SK-N-SH (cell line): ENCODE data around the gene ARHGAP23. TPM values are rescaled to one million over a fixed set of nuclear protein-coding genes. Genes with fewer than 3 reads are reported as not detected.
A peak's percentile ranks its signal among the peaks of the same experiment; 100 is the strongest.

Experiments
- CTCF ChIA-PET: fragments of 300-600, 350-600 bp; formaldehyde crosslinking; extraction: SDS; loops from one replicate; lab custom pipeline; 2021; lab: Yijun Ruan, JAX
- POLR2A ChIA-PET: fragments of 350-600 bp; sonication (Branson Sonifier 250); formaldehyde crosslinking; extraction: SDS; loops from one replicate; lab custom pipeline; 2020; ENCODE audit warnings: antibody characterized with exemption, inconsistent platforms; lab: Yijun Ruan, JAX
- DNase-seq: peaks from one replicate; pipeline ENCODE4 v3.0.0; 2012
- H2AFZ ChIP-seq: fragments of 200-600 bp; sonication (generic); 2 replicates; pipeline ENCODE4 v1.8.1; 2016; ENCODE audit warnings: antibody characterized with exemption, mild to moderate bottlenecking, low read depth
- H3F3A ChIP-seq: fragments of 200-600 bp; sonication (generic); replicated peaks from 2 replicates; pipeline ENCODE3; 2016; ENCODE audit warnings: antibody characterized with exemption, mild to moderate bottlenecking; ENCODE audit not compliant: insufficient read depth
- H3K27ac ChIP-seq, 2 experiments: fragments of 200-500 bp in 1 of 2; fragments of 200-600 bp in 1 of 2; sonication (Bioruptor generic) in 1 of 2; sonication (generic), shearing (Covaris generic) in 1 of 2; 2 replicates each; pipeline versions ENCODE4 v1.5.1 to v1.6.1; 2014 to 2016; ENCODE audit warnings: low read depth in 2 of 2, inconsistent platforms in 1 of 2, low read length in 1 of 2, mild to moderate bottlenecking in 1 of 2, mixed read lengths in 1 of 2
- H3K27me3 ChIP-seq: fragments of 200-600 bp; sonication (generic), shearing (Covaris generic); 2 replicates; pipeline ENCODE4 v1.6.1; 2016; ENCODE audit warnings: mixed run types; ENCODE audit not compliant: insufficient read depth
- H3K36me3 ChIP-seq, 2 experiments: fragments of 200-500 bp in 1 of 2; fragments of 200-600 bp in 1 of 2; sonication (Bioruptor generic) in 1 of 2; sonication (generic) in 1 of 2; replicated peaks in 1 of 2; 2 replicates each; pipeline versions ENCODE3 to v1.5.1; 2014 to 2016; ENCODE audit warnings: low read length in 1 of 2, mild to moderate bottlenecking in 1 of 2; ENCODE audit not compliant: insufficient read depth in 2 of 2, control insufficient read depth in 1 of 2
- H3K4me1 ChIP-seq, 2 experiments: fragments of 200-500 bp in 1 of 2; fragments of 200-600 bp in 1 of 2; sonication (Bioruptor generic) in 1 of 2; sonication (generic), shearing (Covaris generic) in 1 of 2; 2 replicates each; pipeline versions ENCODE4 v1.5.1 to v1.6.1; 2014 to 2016; ENCODE audit warnings: low read depth in 1 of 2, low read length in 1 of 2, mixed run types in 1 of 2; ENCODE audit not compliant: insufficient read depth in 2 of 2, control insufficient read depth in 1 of 2
- H3K4me2 ChIP-seq: fragments of 200-600 bp; sonication (generic), shearing (Covaris generic); 2 replicates; pipeline ENCODE4 v1.6.1; 2017; ENCODE audit warnings: mixed run types
- H3K4me3 ChIP-seq, 2 experiments: fragments of 200-500 bp in 1 of 2; fragments of 200-600 bp in 1 of 2; sonication (Bioruptor generic) in 1 of 2; sonication (generic), shearing (Covaris generic) in 1 of 2; 2 replicates each; pipeline versions ENCODE4 v1.5.1 to v1.8.1; 2014 to 2016; ENCODE audit warnings: low read depth in 2 of 2, inconsistent platforms in 1 of 2, low read length in 1 of 2, mild to moderate bottlenecking in 1 of 2, mixed read lengths in 1 of 2, moderate library complexity in 1 of 2
- H3K79me2 ChIP-seq: fragments of 200-600 bp; sonication (generic); 2 replicates; pipeline ENCODE4 v1.8.1; 2017; ENCODE audit warnings: mild to moderate bottlenecking; ENCODE audit not compliant: insufficient read depth
- H3K9ac ChIP-seq: fragments of 200-600 bp; sonication (generic); 2 replicates; pipeline ENCODE4 v1.6.1; 2017; ENCODE audit warnings: mixed run types
- H3K9me2 ChIP-seq: fragments of 200-600 bp; sonication (generic); 2 replicates; pipeline ENCODE4 v1.6.1; 2017; ENCODE audit warnings: mixed run types
- H3K9me3 ChIP-seq: fragments of 200-600 bp; sonication (generic); 2 replicates; pipeline ENCODE4 v1.6.1; 2017; ENCODE audit warnings: mixed run types, mild to moderate bottlenecking, moderate library complexity
- H4K20me1 ChIP-seq: fragments of 200-600 bp; sonication (generic); 2 replicates; pipeline ENCODE4 v1.6.1; 2017; ENCODE audit warnings: mild to moderate bottlenecking, mixed run types; ENCODE audit not compliant: insufficient read depth
- EP300 ChIP-seq, 2 experiments: IDR thresholded peaks; 2 replicates each; pipeline versions ENCODE4 v1.4.0 to v1.6.1; 2012; ENCODE audit warnings: borderline replicate concordance in 1 of 2, low read depth in 1 of 2, low read length in 1 of 2
- EZH2phosphoT487 ChIP-seq: fragments of 200-600 bp; sonication (generic); IDR thresholded peaks from 2 replicates; pipeline ENCODE4 v1.6.1; 2017; ENCODE audit warnings: low read depth, mixed run types, mild to moderate bottlenecking, antibody characterized with exemption, moderate library complexity, borderline replicate concordance
- FOSL2 ChIP-seq: IDR thresholded peaks from 2 replicates; pipeline ENCODE4 v1.4.0; 2012; ENCODE audit warnings: low read depth, mild to moderate bottlenecking, moderate library complexity, borderline replicate concordance
- FOXM1 ChIP-seq: IDR thresholded peaks from 2 replicates; pipeline ENCODE4 v1.4.0; 2012; ENCODE audit warnings: low read depth, mild to moderate bottlenecking
- IRF3 ChIP-seq: fragments of 150-350 bp; IDR thresholded peaks from 2 replicates; pipeline ENCODE4 v1.6.1; 2016; ENCODE audit warnings: mild to moderate bottlenecking, low read depth, low read length
- MAX ChIP-seq: IDR thresholded peaks from 2 replicates; pipeline ENCODE4 v1.4.0; 2012; ENCODE audit warnings: low read depth
- NRF1 ChIP-seq: IDR thresholded peaks from 2 replicates; pipeline ENCODE4 v1.6.1; 2012; ENCODE audit warnings: low read depth, mild to moderate bottlenecking, low read length
- RAD21 ChIP-seq: IDR thresholded peaks from 2 replicates; pipeline ENCODE4 v1.6.1; 2012; ENCODE audit warnings: mild to moderate bottlenecking, low read length
- REST ChIP-seq: IDR thresholded peaks from 2 replicates; pipeline ENCODE4 v1.6.1; 2012; ENCODE audit warnings: mild to moderate bottlenecking, low read depth, low read length, moderate library complexity
- RXRA ChIP-seq: IDR thresholded peaks from 2 replicates; pipeline ENCODE4 v1.4.0; 2012; ENCODE audit warnings: low read depth, mild to moderate bottlenecking, borderline replicate concordance
- TCF12 ChIP-seq: IDR thresholded peaks from 2 replicates; pipeline ENCODE4 v1.4.0; 2012
- ZBTB33 ChIP-seq: IDR thresholded peaks from 2 replicates; pipeline ENCODE4 v1.4.0; 2012; ENCODE audit warnings: low read depth, borderline replicate concordance
- WGBS: methylation state at CpG from one replicate; pipeline ENCODE4 v1.1.6; 2017; ENCODE audit warnings: low lambda C conversion rate; 5-methylcytosine and 5-hydroxymethylcytosine counted together
- polyA plus RNA-seq, 3 experiments: library from polyadenylated mRNA; depleted of rRNA; stranded (reverse); fragments of >200 nt; gene quantifications; 2 replicates each; pipeline ENCODE4 v1.2.3, GENCODE V29; 2012

ARHGAP23 gene
- polyA plus RNA-seq, 1 of the 3 experiments (the other 2 are of a cell fraction), result 19.2 TPM

- TF ChIP-seq FOXM1 (no peak), EP300 (IDR thresholded peaks at IDR 0.05; ENCODE audit: borderline replicate concordance in 1 of 2, low read depth in 1 of 2, low read length in 1 of 2) (no peak), REST (no peak), EZH2phosphoT487 (no peak), MAX (no peak), RXRA (no peak), RAD21 (no peak), NRF1 (no peak)
- TF ChIP-seq, all 33 proteins: peak for 0
- no peak for DNase-seq
- H3K9me3 ChIP-seq, result no peaks in the 10 kb centered on the region
- WGBS, result 68% methylated on average over 6 of the region's 6 CpGs
- H3K27ac ChIP-seq, result no peak overlapping the region
- H3K4me1 ChIP-seq, result peaks cover 0 to 24% of the 10 kb centered on the region in 2 experiments; a peak in 1 of 4 replicates
- POLR2A ChIA-PET, result no interaction called here
- no peak overlapping the region for H3K9ac ChIP-seq
- H3K4me3 ChIP-seq, result no peak overlapping the region
- H3K27me3 ChIP-seq, result no peaks in the 10 kb centered on the region
- H3K9me2 ChIP-seq, result no peaks in the 10 kb centered on the region
- H3K36me3 ChIP-seq, result no peaks in the 10 kb centered on the region
- H2AFZ ChIP-seq, result no peak overlapping the region
- no peak overlapping the region for H3K4me2 ChIP-seq
- CTCF ChIA-PET, result interaction anchor here (0.7 to 7.2 kb wide), 9 partner anchors 10 to 108 kb away, joined by 3 to 167 read pairs (median 57); partner anchors contain the start of gene SRCIN1
- H4K20me1 ChIP-seq, result no peaks in the 10 kb centered on the region
- peaks cover 2% of the 10 kb centered on the region for H3F3A ChIP-seq
- H3K79me2 ChIP-seq, result no peaks in the 10 kb centered on the region
Observed at GRCh38 chr17:38559880-38560230, 131.6 kb downstream of the ARHGAP23 start.

- no peak for TF ChIP-seq TCF12
- no peak for TF ChIP-seq ZBTB33
- TF ChIP-seq REST, result peak; percentile 94
- TF ChIP-seq FOSL2, result no peak
- no peak for TF ChIP-seq EZH2phosphoT487
- no peak for TF ChIP-seq IRF3
- H3K4me3 ChIP-seq, result no peak overlapping the region
- no peak overlapping the region for H3K4me2 ChIP-seq
- H3K4me1 ChIP-seq, result peaks cover 0 to 27% of the 10 kb centered on the region in 2 experiments; a peak in 2 of 4 replicates
- no peak overlapping the region for H3K9ac ChIP-seq
- ChIA-PET POLR2A (no interaction called here), CTCF (interaction anchor here (0.8 to 7.2 kb wide), 8 partner anchors 11 to 107 kb away, joined by 3 to 167 read pairs (median 50); partner anchors contain the start of gene SRCIN1)
- no peaks in the 10 kb centered on the region for H3K79me2 ChIP-seq
- H3F3A ChIP-seq, result no peaks in the 10 kb centered on the region
- no peaks in the 10 kb centered on the region for H3K36me3 ChIP-seq
- H4K20me1 ChIP-seq, result no peaks in the 10 kb centered on the region
- H3K27ac ChIP-seq, result no peak overlapping the region
- no peak for DNase-seq
- 68% methylated on average over 13 of the region's 15 CpGs for WGBS
- H3K9me3 ChIP-seq, result no peaks in the 10 kb centered on the region
- no peak overlapping the region for H2AFZ ChIP-seq
- H3K9me2 ChIP-seq, result no peaks in the 10 kb centered on the region
- no peaks in the 10 kb centered on the region; the same call in 1 of the 2 replicates for H3K27me3 ChIP-seq
Observed at GRCh38 chr17:38560503-38561318, 132.4 kb downstream of the ARHGAP23 start.
